Tibial artery (tissue), 4 donors: ENCODE data around the gene SYNDIG1.

Experiments
- DNase-seq, 2 donors: peaks; one replicate each; pipeline ENCODE4 v3.0.0-alpha.2; 2019
- H3K27ac ChIP-seq, 2 donors: fragments of 200-600 bp; sonication (generic) in 1 of 2; 1 replicate in 1 of 2; 2 replicates in 1 of 2; pipeline ENCODE4 v1.5.1; 2018 to 2019; ENCODE audit warnings: mild to moderate bottlenecking in 1 of 2
- H3K27me3 ChIP-seq, 2 donors: fragments of 200-600 bp; sonication (generic) in 1 of 2; one replicate each; pipeline versions ENCODE4 v1.5.1 to v1.6.0; 2016 to 2019
- H3K36me3 ChIP-seq, 3 donors: fragments of 200-600 bp; sonication (generic) in 2 of 3; one replicate each; pipeline ENCODE4 v1.5.1; 2016 to 2019; ENCODE audit warnings: mild to moderate bottlenecking in 2 of 3
- H3K4me1 ChIP-seq, 4 donors: fragments of 200-600 bp; sonication (generic) in 2 of 4; 1 replicate in 3 of 4; 2 replicates in 1 of 4; pipeline ENCODE4 v1.5.1; 2016 to 2019
- H3K4me3 ChIP-seq, 2 donors: fragments of 200-600 bp; sonication (generic) in 1 of 2; 1 replicate in 1 of 2; 2 replicates in 1 of 2; pipeline ENCODE4 v1.5.1; 2018 to 2019; ENCODE audit warnings: mild to moderate bottlenecking in 2 of 2
- H3K9me3 ChIP-seq, 3 donors: fragments of 200-600 bp; sonication (generic) in 1 of 3; one replicate each; pipeline ENCODE4 v1.5.1; 2016 to 2019
- intact Hi-C: fragments of 100-400 bp; cut with DNase I; formaldehyde crosslinking; loops from one replicate; pipeline ENCODE4 v1.15.0; 2023; ENCODE audit warnings: low total_unique reads
- TF ChIP-seq, protein P1 (sequence below), 2 experiments: fragments of 200-600 bp in 1 of 2; fragments of 450-650 bp in 1 of 2; IDR thresholded peaks; one replicate each; pipeline ENCODE4 v1.5.1; 2017 to 2019; ENCODE audit warnings: antibody characterized with exemption in 2 of 2, mild to moderate bottlenecking in 1 of 2, moderate library complexity in 1 of 2

The SYNDIG1 gene

DNA sequence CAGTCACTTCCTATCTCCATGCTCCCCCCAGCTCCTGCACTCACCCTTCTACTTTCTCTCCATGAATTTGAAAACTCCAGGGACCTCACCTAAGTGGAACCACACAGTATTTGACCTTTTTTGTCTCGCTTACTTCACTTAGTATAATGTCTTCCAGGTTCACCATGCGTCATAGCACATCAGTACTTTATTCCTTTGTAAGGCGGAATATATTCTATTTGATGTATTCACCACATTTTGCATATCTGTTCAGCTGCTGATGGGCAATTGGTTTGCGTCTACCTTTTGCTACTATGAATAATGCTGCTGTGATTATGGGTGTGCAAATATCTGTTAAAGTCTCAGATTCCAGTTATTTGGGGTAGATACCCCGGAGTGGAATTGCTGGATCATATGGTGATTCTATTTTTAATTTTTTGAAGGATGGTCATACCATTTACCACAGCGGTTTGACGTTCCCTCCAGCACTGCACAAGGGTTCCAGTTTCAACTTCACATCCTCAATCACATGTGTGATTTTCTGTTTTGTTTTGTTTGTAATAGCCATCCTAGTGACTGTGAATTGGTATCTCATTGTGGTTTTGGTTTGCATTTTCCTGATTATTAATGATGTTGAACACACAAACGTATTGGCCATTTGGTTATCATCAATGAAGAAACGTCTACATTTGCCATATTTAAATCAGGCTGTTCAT is 20.3 kb upstream of the SYNDIG1 start:
- Histone ChIP-seq H3K4me3 (no peak overlapping the region), H3K9me3 (no peaks in the 10 kb centered on the region), H3K4me1 (no peaks in the 10 kb centered on the region), H3K27ac (no peak overlapping the region), H3K27me3 (no peaks in the 10 kb centered on the region), H3K36me3 (no peaks in the 10 kb centered on the region)
- intact Hi-C loops, result no loop called here
- DNase-seq, result no peak
- TF ChIP-seq, protein P1, sequence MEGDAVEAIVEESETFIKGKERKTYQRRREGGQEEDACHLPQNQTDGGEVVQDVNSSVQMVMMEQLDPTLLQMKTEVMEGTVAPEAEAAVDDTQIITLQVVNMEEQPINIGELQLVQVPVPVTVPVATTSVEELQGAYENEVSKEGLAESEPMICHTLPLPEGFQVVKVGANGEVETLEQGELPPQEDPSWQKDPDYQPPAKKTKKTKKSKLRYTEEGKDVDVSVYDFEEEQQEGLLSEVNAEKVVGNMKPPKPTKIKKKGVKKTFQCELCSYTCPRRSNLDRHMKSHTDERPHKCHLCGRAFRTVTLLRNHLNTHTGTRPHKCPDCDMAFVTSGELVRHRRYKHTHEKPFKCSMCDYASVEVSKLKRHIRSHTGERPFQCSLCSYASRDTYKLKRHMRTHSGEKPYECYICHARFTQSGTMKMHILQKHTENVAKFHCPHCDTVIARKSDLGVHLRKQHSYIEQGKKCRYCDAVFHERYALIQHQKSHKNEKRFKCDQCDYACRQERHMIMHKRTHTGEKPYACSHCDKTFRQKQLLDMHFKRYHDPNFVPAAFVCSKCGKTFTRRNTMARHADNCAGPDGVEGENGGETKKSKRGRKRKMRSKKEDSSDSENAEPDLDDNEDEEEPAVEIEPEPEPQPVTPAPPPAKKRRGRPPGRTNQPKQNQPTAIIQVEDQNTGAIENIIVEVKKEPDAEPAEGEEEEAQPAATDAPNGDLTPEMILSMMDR (IDR thresholded peaks at IDR 0.05), result no peak

- Histone ChIP-seq H3K4me3 (no peak overlapping the region), H3K9me3 (no peaks in the 10 kb centered on the region), H3K27me3 (peaks cover 0 to 4% of the 10 kb centered on the region in 2 donors), H3K27ac (no peak overlapping the region), H3K36me3 (no peaks in the 10 kb centered on the region), H3K4me1 (no peaks in the 10 kb centered on the region)
- no peak for DNase-seq
- intact Hi-C loops, result no loop called here
- TF ChIP-seq, protein P1 (IDR thresholded peaks at IDR 0.05), result no peak
Observed at GRCh38 chr20:24450177-24450576, 19.3 kb upstream of the SYNDIG1 start.

DNA sequence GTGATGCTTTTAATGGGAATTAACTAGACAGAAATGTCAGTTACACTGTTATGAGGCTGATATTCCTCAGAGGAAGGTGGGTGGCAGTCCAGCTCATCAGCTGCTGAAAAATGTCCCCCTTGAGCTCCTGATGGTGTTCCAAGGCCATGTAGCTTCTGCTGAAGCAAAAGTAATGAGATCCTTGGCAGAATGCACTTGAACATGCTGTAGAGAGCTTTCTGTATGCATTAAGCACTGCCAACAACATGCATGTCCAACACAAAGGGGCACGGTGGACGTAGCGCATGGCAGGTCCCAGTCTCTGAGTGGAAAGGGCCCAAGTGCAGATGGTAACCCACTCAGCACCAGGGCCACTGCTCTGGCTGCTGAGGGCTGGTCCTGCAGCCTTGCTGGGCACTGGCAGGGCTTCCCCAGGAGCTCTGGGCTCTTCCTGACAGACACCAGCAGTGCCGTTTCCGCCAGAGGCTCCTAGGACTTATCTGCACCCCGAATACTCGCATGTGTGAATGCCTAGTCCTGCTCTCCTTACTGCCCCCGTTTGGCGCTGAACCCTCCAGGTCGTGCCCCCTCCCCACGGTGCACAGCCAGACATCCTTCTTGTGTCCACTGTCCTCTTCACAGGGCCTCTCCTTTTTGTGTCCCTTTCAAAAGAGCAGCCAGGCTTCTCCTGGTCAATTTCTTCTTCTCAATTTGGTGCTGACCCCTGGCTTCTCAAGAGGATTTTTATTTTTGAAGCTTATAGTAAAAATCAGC is 18.6 kb upstream of the SYNDIG1 start:
- intact Hi-C loops, result no loop called here
- H3K4me1 ChIP-seq, result no peaks in the 10 kb centered on the region

GRCh38 chr20:24451428-24451827 is 18.0 kb upstream of the SYNDIG1 start:
- Histone ChIP-seq H3K27me3 (peaks cover 0 to 12% of the 10 kb centered on the region in 2 donors), H3K4me1 (no peaks in the 10 kb centered on the region), H3K4me3 (no peak overlapping the region), H3K9me3 (no peaks in the 10 kb centered on the region), H3K36me3 (no peaks in the 10 kb centered on the region), H3K27ac (no peak overlapping the region)
- TF ChIP-seq, protein P1 (IDR thresholded peaks at IDR 0.05), result no peak
- intact Hi-C loops, result no loop called here
- no peak for DNase-seq

More for the DNA sequence above, 18.6 kb upstream of the SYNDIG1 start:
- H3K9me3 ChIP-seq, result no peaks in the 10 kb centered on the region
- H3K36me3 ChIP-seq, result no peaks in the 10 kb centered on the region
- H3K4me3 ChIP-seq, result no peak overlapping the region
- peaks cover 0 to 7% of the 10 kb centered on the region in 2 donors for H3K27me3 ChIP-seq
- no peak overlapping the region for H3K27ac ChIP-seq
- no peak for DNase-seq
- TF ChIP-seq, protein P1 (IDR thresholded peaks at IDR 0.05), result no peak

DNA sequence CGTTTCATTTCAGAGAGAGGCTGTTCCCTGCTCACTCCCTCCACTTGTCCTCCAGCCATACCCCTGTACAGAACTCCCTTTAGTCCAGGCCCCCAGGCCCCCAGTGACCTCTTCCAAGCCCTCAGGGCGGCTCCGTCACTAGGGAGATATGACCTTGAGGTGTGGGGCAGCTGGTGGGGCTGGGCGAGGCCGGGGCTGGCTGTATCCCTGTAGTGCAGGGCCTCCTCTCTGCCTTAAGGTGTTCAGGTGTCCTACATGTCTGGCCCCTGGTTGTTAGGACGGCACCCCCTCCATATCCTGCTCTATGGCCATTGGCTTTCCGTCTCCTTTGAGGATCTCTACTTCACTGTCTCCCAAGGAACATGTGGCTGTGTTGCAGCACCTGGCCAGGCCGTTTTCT is 17.4 kb upstream of the SYNDIG1 start:
- TF ChIP-seq, protein P1 (IDR thresholded peaks at IDR 0.05), result no peak
- H3K27ac ChIP-seq, result no peak overlapping the region
- H3K4me1 ChIP-seq, result no peaks in the 10 kb centered on the region
- H3K9me3 ChIP-seq, result no peaks in the 10 kb centered on the region
- DNase-seq, result no peak
- intact Hi-C loops, result no loop called here
- H3K27me3 ChIP-seq, result peaks cover 0 to 17% of the 10 kb centered on the region in 2 donors
- no peak overlapping the region for H3K4me3 ChIP-seq
- H3K36me3 ChIP-seq, result no peaks in the 10 kb centered on the region
